NCI-H2227 (cell line): ENCODE results near the gene SLC19A2.
A peak's percentile ranks its signal among the peaks of the same experiment; 100 is the strongest.
"Not testable (repeated sequence)": the region's sequence is repeated elsewhere in the genome, so short reads cannot be mapped to it uniquely, and the experiment has no call there.

ENCODE experiments used
- DNase-seq: peaks from one replicate; lab custom pipeline; 2025; ENCODE audit not compliant: unreplicated experiment; lab: John Stamatoyannopoulos, UW

Gene SLC19A2, protein sequence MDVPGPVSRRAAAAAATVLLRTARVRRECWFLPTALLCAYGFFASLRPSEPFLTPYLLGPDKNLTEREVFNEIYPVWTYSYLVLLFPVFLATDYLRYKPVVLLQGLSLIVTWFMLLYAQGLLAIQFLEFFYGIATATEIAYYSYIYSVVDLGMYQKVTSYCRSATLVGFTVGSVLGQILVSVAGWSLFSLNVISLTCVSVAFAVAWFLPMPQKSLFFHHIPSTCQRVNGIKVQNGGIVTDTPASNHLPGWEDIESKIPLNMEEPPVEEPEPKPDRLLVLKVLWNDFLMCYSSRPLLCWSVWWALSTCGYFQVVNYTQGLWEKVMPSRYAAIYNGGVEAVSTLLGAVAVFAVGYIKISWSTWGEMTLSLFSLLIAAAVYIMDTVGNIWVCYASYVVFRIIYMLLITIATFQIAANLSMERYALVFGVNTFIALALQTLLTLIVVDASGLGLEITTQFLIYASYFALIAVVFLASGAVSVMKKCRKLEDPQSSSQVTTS

GRCh38 chr1:169485431-169486280, at the start of gene SLC19A2:
Gene SLC19A2 (minus strand): TSS chr1:169485944. CDS start chr1:169485766, 178 bp downstream.
- DNase-seq = peak; percentile 99

DNA sequence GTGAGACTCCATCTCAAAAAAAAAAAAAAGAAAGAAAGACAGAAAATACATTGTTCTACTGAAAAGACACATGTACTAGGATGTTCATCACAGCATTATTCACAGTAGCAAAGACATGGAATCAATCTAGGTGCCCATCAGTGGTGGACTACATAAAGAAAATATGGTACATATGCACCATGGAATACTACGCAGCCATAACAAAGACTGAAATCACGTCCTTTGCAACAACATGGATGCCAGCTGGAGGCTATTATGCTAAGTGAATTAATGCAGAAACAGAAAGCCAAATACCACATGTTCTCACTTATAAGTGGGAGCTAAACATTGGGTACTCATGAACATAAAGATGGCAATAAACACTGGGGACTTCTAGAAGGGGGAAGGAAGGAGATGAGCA, 48.9 kb upstream of the SLC19A2 start:
- no peak for DNase-seq

DNA sequence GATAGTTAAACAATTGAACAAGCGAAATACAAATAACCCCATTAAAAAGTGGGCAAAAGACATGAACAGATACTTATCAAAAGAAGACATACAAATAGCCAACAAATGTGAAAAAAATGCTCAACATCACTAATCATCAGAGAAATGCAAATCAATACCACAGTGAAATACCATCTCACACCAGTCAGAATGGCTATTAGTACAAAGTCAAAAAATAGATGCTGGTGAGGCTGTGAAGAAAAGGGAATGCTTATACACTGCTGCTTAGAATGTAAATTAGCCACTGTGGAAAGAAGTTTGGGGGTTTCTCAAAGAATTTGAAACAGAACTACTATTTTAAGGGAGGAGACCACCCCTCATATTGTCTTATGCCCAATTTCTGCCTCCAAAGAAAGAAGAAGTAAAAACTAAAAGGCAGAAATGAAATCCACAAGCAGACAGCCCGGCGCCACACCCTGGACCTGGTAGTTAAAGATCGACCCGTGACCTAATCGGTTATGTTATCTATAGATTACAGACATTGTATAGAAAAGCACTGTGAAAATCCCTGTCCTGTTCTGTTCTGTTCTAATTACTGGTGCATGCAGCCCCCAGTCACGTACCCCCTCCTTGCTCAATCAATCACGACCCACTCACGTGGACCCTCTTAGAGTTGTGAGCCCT, 47.9 kb upstream of the SLC19A2 start:
- DNase-seq = not testable (repeated sequence)

DNA sequence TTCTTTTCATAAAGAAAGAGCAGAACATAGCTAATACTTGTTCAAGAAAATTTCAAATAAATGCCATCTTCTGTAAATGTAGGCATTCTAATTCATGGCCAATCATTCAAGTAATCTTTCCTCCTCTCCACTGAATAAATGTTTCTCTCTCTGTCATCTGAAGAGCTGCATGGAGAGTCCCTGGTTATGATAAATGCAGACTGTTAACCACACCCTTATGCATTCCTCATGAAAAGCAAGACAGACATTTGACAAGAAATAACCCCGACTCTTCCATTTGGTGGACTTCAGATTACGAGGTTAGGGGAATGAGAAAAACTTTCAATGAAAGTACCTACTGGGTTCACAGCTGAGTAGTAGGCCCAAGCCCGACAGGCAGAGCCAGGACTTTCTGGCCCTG, 44.7 kb upstream of the SLC19A2 start:
- DNase-seq = no peak

DNA sequence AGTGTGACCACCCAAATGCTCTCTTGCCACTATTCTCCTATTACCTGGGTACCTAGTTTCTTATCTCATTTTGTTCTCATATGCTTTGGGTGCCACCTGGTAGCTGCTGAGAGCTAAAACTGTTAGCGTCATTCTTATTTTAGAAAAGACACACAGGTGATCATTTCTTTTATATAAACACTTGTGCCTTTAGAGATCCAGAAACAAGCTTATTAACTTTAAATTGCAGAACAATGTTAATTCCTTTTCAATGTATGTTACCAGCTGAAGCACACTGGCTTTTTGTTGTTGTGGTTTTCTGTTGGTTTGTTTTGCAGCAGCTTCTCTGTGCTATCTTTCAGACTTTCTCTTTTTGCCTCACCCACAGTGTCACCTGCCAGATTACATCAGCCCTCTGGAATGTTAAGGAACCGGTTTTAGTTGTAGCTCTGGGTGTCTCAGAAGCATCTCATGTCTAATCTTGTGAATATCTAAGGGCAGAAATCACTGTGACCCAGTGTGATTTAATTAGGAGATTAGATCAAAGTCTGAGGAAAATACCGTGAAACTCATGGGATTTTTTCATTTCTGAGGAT, 43.4 kb upstream of the SLC19A2 start:
- DNase-seq = no peak

DNA sequence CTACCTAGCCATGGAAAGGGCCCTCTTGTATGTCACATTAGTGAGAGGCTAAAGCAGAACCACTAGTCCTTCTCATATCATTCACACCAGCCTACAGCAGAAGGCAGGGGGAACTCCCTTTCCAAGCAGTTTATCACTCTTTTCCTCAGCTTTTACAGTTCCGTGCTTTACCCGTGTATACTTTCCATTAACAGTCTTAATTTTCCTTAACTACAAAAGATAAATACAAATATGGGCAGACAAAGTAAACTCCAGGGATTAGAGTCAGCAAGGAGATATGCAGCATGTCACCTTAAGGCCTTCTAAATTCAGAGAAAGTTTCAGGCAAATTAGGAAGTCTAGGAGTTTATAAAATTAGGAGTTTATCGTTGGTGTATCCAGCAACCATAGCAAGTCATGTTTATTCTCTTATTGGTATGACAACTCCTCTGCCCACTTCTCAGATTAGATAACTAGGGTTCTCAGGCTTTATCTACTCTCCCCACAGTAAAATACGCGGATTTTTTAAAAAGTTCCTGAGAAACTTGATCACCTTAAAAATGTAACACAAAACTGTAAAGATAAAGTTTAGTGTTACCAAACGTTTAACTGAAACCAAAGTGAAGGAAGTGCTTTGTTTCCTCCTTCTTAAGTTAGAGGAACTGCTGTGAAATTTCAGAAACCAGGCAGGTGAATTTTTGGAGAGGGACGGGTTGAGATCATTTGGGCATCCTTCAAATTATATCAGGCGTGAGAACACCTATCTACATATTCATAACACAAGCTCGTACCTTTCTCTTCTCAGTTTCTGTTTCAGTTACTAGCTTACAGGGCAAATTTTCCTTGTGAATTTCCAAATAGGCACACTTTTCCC, 42.7 kb upstream of the SLC19A2 start:
- DNase-seq = no peak

- DNase-seq = no peak
These were observed 41.9 kb upstream of the SLC19A2 start for GRCh38 chr1:169527451-169528214.

- DNase-seq = no peak
These were observed 41.3 kb upstream of the SLC19A2 start for GRCh38 chr1:169527001-169527400.

DNA sequence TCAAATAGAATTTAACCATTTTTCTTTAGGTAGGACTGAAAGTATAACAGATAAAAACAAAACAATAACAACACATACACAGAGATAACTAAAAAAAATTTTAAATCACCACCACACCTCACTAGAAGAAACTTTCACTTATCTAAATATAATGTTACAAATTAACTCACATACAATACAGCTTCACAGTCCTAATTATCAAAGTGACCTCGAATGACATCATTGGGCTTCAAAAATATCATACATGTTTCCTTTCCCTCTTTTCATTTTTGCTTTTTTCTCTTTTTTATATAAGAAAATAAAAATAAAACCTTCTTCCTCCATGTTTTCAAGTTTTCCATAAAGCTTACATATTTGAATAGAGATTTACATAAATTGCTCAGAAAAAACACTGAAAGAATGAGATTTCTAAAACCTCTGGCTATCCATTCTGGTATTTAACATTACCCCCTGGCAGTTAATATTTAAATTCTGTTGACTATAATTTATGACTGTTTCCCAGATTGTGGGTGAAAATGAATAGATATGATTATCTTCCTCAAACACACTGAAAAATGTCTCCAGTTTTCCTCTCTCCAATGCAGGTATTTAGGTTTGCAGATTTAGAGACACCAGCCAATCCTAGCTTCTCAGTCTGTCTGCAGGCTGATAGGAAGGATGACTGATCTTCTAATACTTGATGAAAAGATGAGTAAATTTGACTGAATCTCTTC, 40.5 kb upstream of the SLC19A2 start:
- DNase-seq = no peak

- DNase-seq = no peak
These were observed 39.6 kb upstream of the SLC19A2 start for GRCh38 chr1:169525391-169525790.

DNA sequence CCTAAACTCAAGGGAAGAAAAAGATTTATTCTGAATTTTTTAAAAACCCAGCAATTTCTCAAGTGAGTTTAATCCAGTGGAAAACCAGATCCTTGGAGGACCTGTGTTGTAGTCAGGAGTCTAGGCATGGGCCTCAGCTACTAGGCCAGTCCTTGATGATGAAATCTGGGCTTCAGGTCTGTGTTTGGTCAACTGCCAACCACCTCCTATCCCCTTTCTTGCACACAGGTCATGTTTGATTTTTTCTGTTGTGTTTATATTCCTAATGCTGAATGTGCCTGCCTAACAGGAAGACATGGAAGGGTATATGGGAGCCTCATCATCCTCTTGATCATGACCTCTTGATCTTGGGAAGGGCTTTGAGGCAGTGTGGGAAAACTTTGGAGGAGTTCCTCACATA, 38.2 kb upstream of the SLC19A2 start:
- DNase-seq = no peak

- DNase-seq = no peak
These were observed 35.5 kb upstream of the SLC19A2 start for GRCh38 chr1:169521226-169521625.

DNA sequence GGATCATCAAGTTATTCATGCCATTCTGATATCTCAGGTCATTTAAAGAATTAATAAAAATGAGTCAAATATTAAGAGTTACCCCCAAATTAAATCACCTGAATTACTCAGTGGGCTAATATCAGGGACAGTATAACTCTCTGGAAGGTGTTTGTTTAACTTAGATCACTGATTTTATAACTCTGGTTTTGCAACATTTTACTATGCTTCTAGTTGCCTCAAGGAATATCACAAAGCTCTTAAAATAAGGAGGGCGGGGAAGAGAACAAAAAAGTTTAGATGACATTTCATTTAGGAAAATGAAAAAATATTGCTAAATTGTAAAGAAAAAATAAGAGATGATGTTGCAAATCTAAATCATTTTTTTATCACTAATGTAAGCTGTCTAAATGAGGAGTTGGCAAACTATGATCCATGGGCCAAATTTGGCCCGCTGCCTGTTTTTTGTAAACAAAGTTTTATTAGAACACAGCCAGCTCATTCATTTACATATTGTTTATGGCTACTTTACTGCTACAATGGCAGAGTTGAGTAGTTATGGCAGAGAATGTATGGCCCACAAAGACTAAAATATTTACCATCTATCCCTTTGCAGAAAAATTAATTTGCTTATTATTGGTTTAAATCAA, 31.9 kb upstream of the SLC19A2 start:
- no peak for DNase-seq

- no peak for DNase-seq
These were observed 29.9 kb upstream of the SLC19A2 start for GRCh38 chr1:169515641-169516040.

GRCh38 chr1:169514566-169515270, 29.0 kb upstream of the SLC19A2 start:
- DNase-seq = no peak

- DNase-seq = no peak
These were observed 27.5 kb upstream of the SLC19A2 start for GRCh38 chr1:169513208-169513607.

DNA sequence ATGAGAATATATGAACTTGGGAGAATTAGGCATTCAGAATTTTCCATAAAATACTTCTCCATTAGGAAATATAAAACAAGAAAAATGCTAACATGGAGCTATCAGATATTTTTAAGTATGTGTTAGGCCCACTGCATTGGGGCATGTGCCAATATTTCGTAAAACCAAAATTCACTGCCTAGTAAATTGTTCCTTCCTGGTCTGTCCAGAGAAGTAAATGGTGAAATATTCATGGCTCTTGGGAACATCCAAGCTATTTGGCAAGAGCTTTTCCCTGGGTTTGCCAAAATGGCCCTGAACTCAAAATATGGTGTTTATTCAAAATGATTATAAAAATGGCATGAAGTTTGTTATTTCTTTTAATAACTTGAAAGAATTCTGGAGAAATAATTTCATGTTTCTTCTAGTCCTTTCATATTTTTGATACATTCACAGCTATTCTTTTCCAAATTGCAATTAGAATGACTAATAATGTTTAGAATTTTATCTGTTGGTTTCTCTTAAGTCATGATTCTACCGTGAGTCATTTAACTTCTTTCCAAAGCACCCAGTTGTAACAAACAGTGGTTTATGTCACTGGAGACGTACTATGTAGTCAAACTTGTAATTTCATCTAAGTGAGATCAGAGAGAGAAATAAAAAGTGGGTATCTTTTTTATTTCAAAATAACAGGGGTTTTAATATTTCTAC, 25.7 kb upstream of the SLC19A2 start:
- DNase-seq = no peak
